ENCODE results near the gene SNX9. TPM values are rescaled to one million over a fixed set of nuclear protein-coding genes. Genes with fewer than 3 reads are reported as not detected.
A peak's percentile ranks its signal among the peaks of the same experiment; 100 is the strongest.

Gene SNX9
- total and polyA plus RNA-seq, 9 donors, result 20.2 to 36.9 (median 27.1) TPM

DNA sequence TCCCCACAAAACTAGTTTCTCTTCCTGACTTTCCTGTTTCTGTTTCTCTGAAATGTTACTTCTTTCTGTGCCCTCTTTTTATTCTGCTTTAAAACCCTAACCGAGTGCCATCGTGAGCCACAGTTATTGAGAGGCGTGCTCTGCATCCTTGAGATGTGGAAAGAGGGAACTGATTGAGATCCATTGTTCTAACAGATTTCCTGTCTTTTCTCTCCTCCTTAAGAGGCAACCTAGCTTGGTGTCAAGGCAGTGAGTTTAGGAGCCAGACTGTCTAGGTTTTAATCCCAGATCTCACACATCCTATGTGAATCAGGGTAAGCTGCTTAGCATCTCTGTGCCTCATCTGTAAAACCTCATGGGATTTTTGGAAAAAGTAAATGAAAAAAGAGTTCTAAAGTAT, 57.5 kb downstream of the SNX9 start:
- WGBS (ENCODE audit: insufficient coverage), result no CpG with 5 or more reads among the region's 3 CpGs
- peaks cover 19% of the 10 kb centered on the region for H3K36me3 ChIP-seq (ENCODE audit: control insufficient read depth, insufficient read depth, low read length)
- no peaks in the 10 kb centered on the region for H3K9me3 ChIP-seq (replicated peaks; ENCODE audit: control insufficient read depth, low read depth, low read length)
- no peaks in the 10 kb centered on the region for H3K4me1 ChIP-seq (ENCODE audit: control insufficient read depth, insufficient read depth, low read length)
- H3K27me3 ChIP-seq (ENCODE audit: control insufficient read depth, insufficient read depth, low read length), result no peaks in the 10 kb centered on the region
- no peak for DNase-seq
- H3K4me3 ChIP-seq (ENCODE audit: low read length), result no peak overlapping the region
- no peak overlapping the region for H3K27ac ChIP-seq (ENCODE audit: low read length)

DNA sequence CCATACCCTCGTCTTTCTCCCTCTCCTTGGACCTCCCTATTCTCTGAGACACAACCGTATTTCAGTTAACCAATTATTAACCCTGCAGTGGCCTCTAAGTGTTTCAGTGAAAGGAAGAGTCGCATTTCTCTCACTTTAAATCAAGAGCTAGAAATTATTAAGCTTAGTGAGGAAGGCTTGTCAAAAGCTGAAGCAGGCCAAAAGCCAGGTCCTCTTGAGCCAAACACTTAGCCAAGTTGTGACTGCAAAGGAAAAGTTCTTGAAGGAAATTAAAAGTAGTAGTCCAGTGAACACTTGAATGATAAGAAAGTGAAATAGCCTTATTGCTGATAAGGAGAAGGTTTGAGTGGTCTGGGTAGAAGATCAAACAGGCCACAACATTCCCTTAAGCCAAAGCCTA, 58.3 kb downstream of the SNX9 start:
- H3K27me3 ChIP-seq (ENCODE audit: control insufficient read depth, insufficient read depth, low read length), result no peaks in the 10 kb centered on the region
- no peak overlapping the region for H3K27ac ChIP-seq (ENCODE audit: low read length)
- no peaks in the 10 kb centered on the region for H3K4me1 ChIP-seq (ENCODE audit: control insufficient read depth, insufficient read depth, low read length)
- peak; percentile 43 for DNase-seq
- H3K9me3 ChIP-seq (replicated peaks; ENCODE audit: control insufficient read depth, low read depth, low read length), result no peaks in the 10 kb centered on the region
- no peak overlapping the region for H3K4me3 ChIP-seq (ENCODE audit: low read length)
- H3K36me3 ChIP-seq (ENCODE audit: control insufficient read depth, insufficient read depth, low read length), result peaks cover 22% of the 10 kb centered on the region
- WGBS (ENCODE audit: insufficient coverage), result no CpG with 5 or more reads among the region's 3 CpGs

DNA sequence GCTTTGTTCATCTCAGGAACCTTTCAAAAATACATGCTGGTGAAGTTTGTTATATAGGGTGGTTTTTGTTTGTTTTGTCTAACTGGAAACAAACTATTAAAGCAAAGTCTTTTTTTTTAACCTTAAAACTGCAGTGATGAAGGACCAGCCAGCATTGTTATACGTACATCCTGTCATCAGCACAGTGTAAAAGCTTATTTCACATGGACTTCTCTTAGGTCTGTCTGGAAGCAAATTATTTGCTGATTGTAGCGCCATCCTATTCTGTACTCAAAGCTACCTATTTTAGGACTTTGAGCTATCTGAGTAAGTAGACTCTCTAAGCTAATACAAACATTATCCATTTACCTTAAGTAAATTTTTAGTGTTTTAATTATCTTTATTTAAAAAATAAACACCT, 61.7 kb downstream of the SNX9 start:
- DNase-seq, result no peak
- WGBS (ENCODE audit: insufficient coverage), result 80% methylated on average over 1 of the region's 2 CpGs
- no peak overlapping the region for H3K27ac ChIP-seq (ENCODE audit: low read length)

DNA sequence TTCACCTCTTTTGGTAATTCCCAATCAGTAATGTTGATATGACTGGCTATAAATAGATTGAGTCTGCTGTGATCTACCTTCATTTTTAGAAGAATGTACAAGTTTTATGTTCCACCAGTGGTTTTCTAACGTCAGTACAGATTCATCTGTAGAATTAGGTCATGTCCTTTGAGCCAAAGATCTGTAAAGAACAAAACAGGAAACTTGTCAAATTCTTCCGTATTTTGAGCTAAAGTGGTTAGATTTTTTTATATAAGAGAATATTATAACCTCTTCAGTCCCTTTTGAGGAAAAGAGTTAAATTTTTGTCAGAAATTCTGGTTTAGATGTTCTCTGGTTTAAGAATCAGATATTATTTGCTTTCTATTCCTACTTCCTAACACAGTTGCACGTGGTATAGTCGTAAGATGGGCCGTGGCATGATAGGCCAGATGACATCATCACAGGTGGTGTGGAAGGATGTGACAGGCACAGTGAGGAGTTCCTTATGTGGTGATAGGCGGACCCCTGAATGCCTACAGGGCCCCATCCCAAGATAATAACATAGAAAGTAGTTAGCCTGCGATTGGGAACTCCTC, 62.3 kb downstream of the SNX9 start:
- H3K4me1 ChIP-seq (ENCODE audit: control insufficient read depth, insufficient read depth, low read length), result no peaks in the 10 kb centered on the region
- no peak overlapping the region for H3K4me3 ChIP-seq (ENCODE audit: low read length)
- H3K27me3 ChIP-seq (ENCODE audit: control insufficient read depth, insufficient read depth, low read length), result no peaks in the 10 kb centered on the region
- no peak for DNase-seq
- 60% methylated on average over 1 of the region's 7 CpGs for whole genome bisulfite sequencing (ENCODE audit: insufficient coverage)
- H3K9me3 ChIP-seq (replicated peaks; ENCODE audit: control insufficient read depth, low read depth, low read length), result no peaks in the 10 kb centered on the region
- H3K36me3 ChIP-seq (ENCODE audit: control insufficient read depth, insufficient read depth, low read length), result peaks cover 22% of the 10 kb centered on the region
- H3K27ac ChIP-seq (ENCODE audit: low read length), result no peak overlapping the region

More for the DNA sequence above, 61.7 kb downstream of the SNX9 start:
- Histone ChIP-seq H3K4me3 (ENCODE audit: low read length) (no peak overlapping the region), H3K36me3 (ENCODE audit: control insufficient read depth, insufficient read depth, low read length) (peaks cover 22% of the 10 kb centered on the region), H3K4me1 (ENCODE audit: control insufficient read depth, insufficient read depth, low read length) (no peaks in the 10 kb centered on the region), H3K27me3 (ENCODE audit: control insufficient read depth, insufficient read depth, low read length) (no peaks in the 10 kb centered on the region), H3K9me3 (replicated peaks; ENCODE audit: control insufficient read depth, low read depth, low read length) (no peaks in the 10 kb centered on the region)

DNA sequence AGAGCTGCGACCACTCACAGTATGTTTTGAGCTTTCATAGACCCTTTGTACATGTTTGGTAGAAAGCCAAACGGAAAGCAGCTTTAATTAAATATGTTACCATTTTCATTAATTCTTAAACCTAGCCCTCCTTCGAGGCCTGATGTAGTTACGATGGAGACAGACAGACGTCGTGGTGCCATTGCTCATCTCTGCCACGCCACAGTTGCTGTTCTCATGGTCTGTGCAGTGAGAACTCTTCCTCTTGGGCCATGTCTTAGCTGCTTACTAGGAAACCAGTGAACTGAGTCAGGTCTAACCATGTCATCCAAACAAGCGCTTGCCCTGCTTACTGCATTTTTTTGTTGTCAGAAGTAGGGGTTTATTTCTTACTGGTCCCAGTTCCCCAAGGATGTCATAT, 62.8 kb downstream of the SNX9 start:
- H3K4me1 ChIP-seq (ENCODE audit: control insufficient read depth, insufficient read depth, low read length), result no peaks in the 10 kb centered on the region
- H3K27ac ChIP-seq (ENCODE audit: low read length), result no peak overlapping the region
- peaks cover 22% of the 10 kb centered on the region for H3K36me3 ChIP-seq (ENCODE audit: control insufficient read depth, insufficient read depth, low read length)
- H3K27me3 ChIP-seq (ENCODE audit: control insufficient read depth, insufficient read depth, low read length), result no peaks in the 10 kb centered on the region
- no peak overlapping the region for H3K4me3 ChIP-seq (ENCODE audit: low read length)
- no peak for DNase-seq
- H3K9me3 ChIP-seq (replicated peaks; ENCODE audit: control insufficient read depth, low read depth, low read length), result no peaks in the 10 kb centered on the region
- WGBS (ENCODE audit: insufficient coverage), result 95% methylated on average over 7 of the region's 8 CpGs

DNA sequence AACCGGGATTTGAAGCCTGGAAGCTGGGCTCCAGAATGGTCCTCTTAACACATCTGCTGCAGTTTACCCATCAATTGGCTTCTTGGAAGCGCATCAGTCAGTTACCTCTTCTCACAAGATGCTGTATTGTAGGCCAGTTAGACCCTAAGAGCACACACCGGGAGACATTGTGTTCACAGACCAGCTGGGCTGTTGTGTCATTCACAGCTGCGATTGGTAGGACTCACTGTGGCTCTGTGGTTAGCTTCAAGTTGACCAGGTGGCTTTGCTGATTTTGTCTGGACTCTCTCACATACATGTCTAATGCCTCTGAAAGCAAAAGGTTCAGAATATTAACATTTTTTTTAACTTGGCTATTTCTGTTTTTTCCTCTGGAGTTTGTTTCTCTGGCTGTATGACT, 64.8 kb downstream of the SNX9 start:
- H3K4me3 ChIP-seq (ENCODE audit: low read length), result no peak overlapping the region
- 66% methylated on average over 4 of the region's 4 CpGs for WGBS (ENCODE audit: insufficient coverage)
- H3K27ac ChIP-seq (ENCODE audit: low read length), result no peak overlapping the region
- H3K9me3 ChIP-seq (replicated peaks; ENCODE audit: control insufficient read depth, low read depth, low read length), result no peaks in the 10 kb centered on the region
- peaks cover 18% of the 10 kb centered on the region for H3K36me3 ChIP-seq (ENCODE audit: control insufficient read depth, insufficient read depth, low read length)
- DNase-seq, result no peak
- H3K27me3 ChIP-seq (ENCODE audit: control insufficient read depth, insufficient read depth, low read length), result no peaks in the 10 kb centered on the region
- no peaks in the 10 kb centered on the region for H3K4me1 ChIP-seq (ENCODE audit: control insufficient read depth, insufficient read depth, low read length)

DNA sequence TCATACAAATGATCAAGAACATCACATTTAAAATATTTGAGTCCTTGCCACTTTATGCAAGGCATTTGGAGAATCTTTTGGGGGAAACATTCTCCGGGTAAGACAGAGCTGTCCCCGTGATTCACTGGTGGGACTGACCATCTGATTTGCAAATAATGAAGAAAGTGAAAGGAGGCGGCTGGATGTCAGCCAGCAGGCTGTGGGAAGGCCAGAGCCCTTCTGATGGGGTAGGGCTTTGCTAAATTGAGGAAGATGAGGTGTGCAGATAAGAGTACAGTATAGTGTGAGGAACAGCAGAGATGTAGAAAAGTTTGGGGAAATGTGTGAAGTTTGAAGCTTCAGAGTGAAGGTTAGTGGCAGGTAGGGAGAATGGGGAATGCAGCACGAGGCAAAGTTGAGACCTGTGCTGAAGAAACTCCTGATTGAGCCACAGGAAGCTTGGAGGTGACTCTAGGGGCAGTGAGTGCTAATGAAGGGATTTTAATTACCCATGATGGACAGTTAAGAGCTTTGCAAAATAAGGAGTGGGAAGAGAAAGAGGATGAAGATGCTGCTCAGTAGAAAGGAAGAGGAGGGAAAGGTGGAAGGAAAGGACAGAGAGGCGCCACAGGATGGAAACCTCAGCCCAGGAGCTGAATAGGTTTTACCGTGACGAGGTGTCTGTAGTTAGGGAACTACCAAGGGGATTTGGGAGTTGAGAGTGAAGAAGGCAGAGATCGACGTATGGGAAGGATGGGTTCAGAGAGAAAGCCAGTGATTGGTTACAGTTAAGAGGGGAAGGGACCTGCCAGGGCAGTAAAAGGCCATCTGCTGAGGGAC, 68.7 kb downstream of the SNX9 start:
- Histone ChIP-seq H3K27me3 (ENCODE audit: control insufficient read depth, insufficient read depth, low read length) (no peaks in the 10 kb centered on the region), H3K4me1 (ENCODE audit: control insufficient read depth, insufficient read depth, low read length) (no peaks in the 10 kb centered on the region), H3K36me3 (ENCODE audit: control insufficient read depth, insufficient read depth, low read length) (peaks cover 13% of the 10 kb centered on the region), H3K9me3 (replicated peaks; ENCODE audit: control insufficient read depth, low read depth, low read length) (no peaks in the 10 kb centered on the region), H3K27ac (ENCODE audit: low read length) (no peak overlapping the region), H3K4me3 (ENCODE audit: low read length) (no peak overlapping the region)
- WGBS (ENCODE audit: insufficient coverage), result 85% methylated on average over 9 of the region's 9 CpGs
- DNase-seq, result no peak

DNA sequence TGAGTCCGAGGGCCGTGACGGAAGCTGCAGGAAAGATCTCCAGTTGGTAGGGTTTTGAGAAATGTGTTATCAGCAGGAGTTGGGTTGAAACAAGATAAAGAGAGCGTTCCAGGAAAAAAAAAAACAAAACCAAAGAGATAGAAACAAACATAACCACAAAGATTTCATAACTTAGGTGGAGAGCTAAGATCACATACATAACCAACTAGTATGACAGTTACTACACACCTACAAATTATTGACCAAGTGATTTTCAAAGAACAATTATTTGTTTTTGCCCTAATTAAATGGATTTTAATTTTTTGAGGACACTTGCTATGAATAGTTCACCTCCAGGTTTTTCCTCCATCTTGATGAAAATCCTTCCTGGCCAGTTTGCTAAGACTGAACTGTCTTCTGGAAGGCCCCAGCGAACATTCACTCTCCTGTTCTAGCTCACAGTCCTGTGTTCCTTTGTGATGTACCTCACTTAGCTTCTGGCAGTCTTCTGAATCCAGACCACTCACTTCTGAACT, 69.4 kb downstream of the SNX9 start:
- H3K27me3 ChIP-seq (ENCODE audit: control insufficient read depth, insufficient read depth, low read length), result no peaks in the 10 kb centered on the region
- H3K9me3 ChIP-seq (replicated peaks; ENCODE audit: control insufficient read depth, low read depth, low read length), result no peaks in the 10 kb centered on the region
- no peaks in the 10 kb centered on the region for H3K4me1 ChIP-seq (ENCODE audit: control insufficient read depth, insufficient read depth, low read length)
- no peak for DNase-seq
- H3K4me3 ChIP-seq (ENCODE audit: low read length), result no peak overlapping the region
- peaks cover 19% of the 10 kb centered on the region for H3K36me3 ChIP-seq (ENCODE audit: control insufficient read depth, insufficient read depth, low read length)
- no peak overlapping the region for H3K27ac ChIP-seq (ENCODE audit: low read length)
- 84% methylated on average over 3 of the region's 5 CpGs for WGBS (ENCODE audit: insufficient coverage)

DNA sequence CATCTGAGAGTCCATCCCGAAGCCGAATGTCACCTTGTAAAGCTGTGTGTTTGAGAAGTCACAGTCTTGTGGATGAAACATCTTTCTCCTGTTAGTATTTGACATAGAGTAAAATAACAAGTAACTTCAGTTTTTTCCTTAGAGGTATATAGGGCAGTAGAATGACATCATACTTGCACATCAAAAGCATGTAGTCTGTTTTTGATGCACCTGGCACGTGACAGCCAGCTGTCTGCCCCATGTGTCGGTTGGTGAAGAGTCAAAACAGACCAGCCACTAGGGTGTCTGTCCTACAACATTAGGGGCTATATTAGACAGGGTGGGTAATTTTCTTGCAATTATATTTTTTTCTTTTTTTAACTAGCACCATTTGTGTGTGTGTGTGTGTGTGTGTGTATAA, 70.2 kb downstream of the SNX9 start:
- Histone ChIP-seq H3K4me3 (ENCODE audit: low read length) (no peak overlapping the region), H3K36me3 (ENCODE audit: control insufficient read depth, insufficient read depth, low read length) (peaks cover 23% of the 10 kb centered on the region), H3K27ac (ENCODE audit: low read length) (no peak overlapping the region), H3K4me1 (ENCODE audit: control insufficient read depth, insufficient read depth, low read length) (no peaks in the 10 kb centered on the region), H3K27me3 (ENCODE audit: control insufficient read depth, insufficient read depth, low read length) (no peaks in the 10 kb centered on the region), H3K9me3 (replicated peaks; ENCODE audit: control insufficient read depth, low read depth, low read length) (no peaks in the 10 kb centered on the region)
- WGBS (ENCODE audit: insufficient coverage), result no CpG with 5 or more reads among the region's 4 CpGs
- DNase-seq, result no peak

DNA sequence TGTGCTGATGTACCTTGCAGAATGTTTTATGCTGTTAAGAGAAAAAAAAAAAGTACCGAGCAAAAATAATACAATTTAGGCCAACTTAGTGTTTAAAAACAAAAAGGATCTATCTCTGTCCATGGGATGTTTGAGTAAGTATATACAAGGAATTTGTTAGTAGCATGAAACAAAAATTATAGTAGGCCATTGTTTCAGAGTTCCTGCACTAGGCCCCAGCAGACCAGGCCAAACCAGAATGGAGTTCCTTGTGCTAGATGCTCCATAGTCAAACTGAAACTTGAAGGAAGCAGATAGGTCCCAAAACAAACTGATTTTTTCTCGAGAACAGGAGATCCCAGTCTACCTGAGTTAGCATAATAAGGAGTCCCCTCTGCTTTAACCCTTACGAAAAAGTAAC, 72.5 kb downstream of the SNX9 start:
- H3K27ac ChIP-seq (ENCODE audit: low read length), result no peak overlapping the region
- H3K9me3 ChIP-seq (replicated peaks; ENCODE audit: control insufficient read depth, low read depth, low read length), result no peaks in the 10 kb centered on the region
- no peak for DNase-seq
- H3K36me3 ChIP-seq (ENCODE audit: control insufficient read depth, insufficient read depth, low read length), result peaks cover 25% of the 10 kb centered on the region
- H3K27me3 ChIP-seq (ENCODE audit: control insufficient read depth, insufficient read depth, low read length), result no peaks in the 10 kb centered on the region
- no peak overlapping the region for H3K4me3 ChIP-seq (ENCODE audit: low read length)
- H3K4me1 ChIP-seq (ENCODE audit: control insufficient read depth, insufficient read depth, low read length), result no peaks in the 10 kb centered on the region
- WGBS (ENCODE audit: insufficient coverage), result 86% methylated on average over 1 of the region's 3 CpGs
